NCI-H1930 (cell line): Measurements from ENCODE around the gene SMCO3.
A peak's percentile ranks its signal among the peaks of the same experiment; 100 is the strongest.
"Not testable (repeated sequence)": the region's sequence is repeated elsewhere in the genome, so short reads cannot be mapped to it uniquely, and the experiment has no call there.

Source experiments
- DNase-seq, 2 experiments: peaks; one replicate each; lab custom pipeline; 2025; lab: John Stamatoyannopoulos, UW

Gene SMCO3

GRCh38 chr12:14774906-14775635 is 38.9 kb downstream of the SMCO3 start:
- no peak for DNase-seq

GRCh38 chr12:14774074-14774905 is 39.7 kb downstream of the SMCO3 start:
- DNase-seq: peak; percentile 79 to 84

DNA sequence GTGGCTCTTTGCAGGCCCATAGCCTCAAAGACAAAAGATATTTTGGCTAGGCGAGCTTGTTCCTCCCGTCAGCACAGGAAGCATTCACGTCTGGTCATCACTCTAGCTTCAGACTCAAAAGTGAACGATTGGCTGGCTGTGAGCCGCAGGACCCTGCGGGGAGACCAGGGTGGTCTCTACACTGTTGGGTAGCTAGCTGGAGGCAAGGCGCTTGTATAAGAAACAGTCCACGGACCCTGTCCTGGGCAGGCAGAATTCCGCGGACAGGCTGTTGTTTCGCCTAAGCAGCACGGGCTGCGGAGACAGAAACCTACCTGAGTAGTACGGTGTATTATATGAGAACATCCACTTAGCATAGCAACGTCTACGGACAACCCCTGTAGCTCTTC is 40.3 kb downstream of the SMCO3 start:
- peak in 1 of 2 experiments; percentile 66 for DNase-seq

DNA sequence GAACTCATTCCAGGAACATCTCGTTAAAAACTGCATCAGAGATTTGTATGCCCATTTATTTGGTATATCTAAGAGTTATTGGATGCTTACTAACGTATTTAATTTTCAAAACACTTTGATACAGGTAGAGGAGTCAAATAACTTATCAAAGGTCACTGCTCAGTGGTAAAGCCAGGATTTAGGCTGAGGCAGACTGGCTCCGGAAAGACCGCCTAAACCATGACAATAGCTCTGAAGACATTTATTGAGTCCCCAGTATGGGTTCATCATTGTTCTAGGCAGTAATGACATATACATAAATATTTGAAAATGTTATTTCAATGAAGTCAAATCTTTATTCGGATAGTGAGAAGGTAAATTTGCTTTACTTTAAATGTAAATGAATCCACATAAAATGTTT is 41.0 kb downstream of the SMCO3 start:
- no peak for DNase-seq

DNA sequence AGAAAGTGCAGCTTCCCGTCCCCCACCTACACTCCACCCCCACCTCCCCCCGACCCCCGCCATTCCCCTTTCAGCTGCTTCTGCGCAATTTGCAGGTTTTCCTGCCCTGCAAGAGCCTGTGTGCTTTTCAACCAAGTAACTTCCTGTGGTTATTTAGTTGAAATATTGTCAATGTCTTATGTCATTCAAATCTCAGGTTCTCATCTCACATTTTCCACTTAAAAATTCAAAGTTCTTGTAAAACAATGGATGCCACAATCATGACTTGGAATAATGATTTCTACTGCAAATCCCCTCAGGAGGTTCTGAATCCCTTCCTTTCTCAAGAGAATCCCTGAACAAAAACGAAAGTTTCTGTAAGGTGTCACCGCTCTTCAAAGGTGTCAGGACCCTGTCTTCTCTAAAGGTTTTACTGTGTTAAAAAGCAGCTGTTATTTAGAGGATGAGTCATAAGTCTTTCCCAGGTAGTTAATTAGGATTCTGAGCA is 42.3 kb downstream of the SMCO3 start:
- no peak for DNase-seq

DNA sequence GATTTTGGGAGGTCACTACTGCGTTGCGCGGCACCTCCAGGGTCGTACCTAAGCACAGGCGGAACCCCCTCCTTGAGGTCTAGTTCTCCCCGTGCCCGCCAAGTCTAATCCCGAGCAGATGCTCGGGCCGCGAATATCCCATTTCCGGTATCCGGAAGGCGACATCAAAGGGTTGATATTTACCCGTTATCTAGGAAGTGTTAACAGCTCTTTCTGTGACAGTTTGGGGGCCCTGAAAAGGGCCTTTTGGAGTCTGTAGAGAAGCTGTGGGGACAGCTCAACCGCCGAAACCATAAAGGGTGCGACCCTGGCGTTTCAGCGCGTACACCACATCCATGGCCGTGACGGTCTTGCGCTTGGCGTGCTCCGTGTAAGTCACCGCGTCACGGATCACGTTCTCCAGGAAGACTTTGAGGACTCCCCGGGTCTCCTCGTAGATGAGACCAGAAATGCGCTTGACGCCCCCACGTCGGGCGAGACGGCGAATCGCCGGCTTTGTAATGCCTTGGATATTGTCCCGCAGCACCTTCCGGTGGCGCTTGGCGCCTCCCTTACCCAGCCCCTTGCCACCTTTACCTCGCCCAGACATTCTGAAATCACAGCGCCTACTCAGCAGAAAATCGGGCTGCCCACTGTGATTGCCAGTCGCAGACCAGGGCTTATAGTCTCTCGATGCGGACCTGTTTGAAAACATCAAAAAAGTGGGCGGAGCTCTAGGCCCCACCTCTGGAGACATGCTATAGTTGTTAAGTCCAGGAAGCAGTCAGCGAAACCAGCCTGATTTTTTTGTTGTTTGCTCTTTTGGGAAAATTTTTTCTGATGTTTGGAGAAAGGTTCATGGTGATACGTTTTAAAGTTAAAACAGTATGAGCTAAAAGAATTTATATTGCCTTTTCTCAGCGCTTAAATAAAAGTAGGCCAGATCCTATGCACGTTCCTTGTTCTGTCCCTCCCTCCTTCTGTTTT is 43.2 kb downstream of the SMCO3 start:
- peak; percentile 91 to 96 for DNase-seq

GRCh38 chr12:14769969-14770495 is 44.0 kb downstream of the SMCO3 start:
- DNase-seq: peak; percentile 80 to 83

- DNase-seq: peak; percentile 46 to 56
These were observed 44.5 kb downstream of the SMCO3 start for GRCh38 chr12:14769466-14769968.

DNA sequence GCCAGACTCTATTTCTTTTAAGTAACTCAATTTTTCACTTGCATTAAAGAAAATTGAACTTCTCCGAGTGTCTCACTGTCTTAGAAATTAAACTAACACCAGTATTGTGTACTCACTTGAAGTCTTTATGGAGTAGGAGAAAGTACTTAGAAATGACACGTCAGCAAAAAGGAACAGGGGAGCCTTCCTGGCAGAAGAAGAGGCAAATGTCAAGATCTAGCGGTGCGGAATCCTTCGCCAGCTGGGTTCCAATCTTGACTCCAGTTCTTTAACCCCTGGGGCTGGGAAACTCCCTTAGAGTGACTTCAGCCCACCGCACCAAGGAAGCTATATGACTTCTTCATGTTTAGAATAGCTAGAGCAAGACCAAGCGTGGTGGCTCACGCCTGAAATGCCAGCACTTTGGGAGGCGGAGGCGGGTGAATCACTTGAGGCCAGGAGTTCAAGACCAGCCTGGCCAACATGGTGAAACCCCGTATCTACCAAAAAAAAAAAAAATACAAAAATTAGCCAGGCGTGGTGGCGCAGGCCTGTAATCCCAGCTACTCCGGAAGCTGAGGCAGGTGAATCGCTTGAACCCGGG is 45.1 kb downstream of the SMCO3 start:
- DNase-seq: no peak

DNA sequence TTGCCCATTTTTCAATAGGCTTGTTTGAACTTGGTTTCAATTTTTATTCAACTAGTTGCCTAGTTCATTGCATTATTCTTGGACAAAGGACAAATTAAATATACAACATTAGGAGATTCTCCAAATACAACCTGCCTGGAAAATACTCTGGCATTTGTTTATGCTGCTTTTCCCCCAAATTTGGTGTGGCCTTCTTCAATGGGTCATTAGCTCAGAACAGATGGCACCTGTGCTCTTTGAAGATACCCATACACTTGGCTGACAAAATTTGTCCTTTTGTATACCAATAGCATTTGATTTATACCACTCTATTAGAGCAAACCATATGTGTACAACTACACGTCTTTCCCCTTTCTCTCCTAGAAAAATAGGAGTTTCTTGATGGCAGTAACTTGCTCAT is 46.4 kb downstream of the SMCO3 start:
- DNase-seq: no peak

DNA sequence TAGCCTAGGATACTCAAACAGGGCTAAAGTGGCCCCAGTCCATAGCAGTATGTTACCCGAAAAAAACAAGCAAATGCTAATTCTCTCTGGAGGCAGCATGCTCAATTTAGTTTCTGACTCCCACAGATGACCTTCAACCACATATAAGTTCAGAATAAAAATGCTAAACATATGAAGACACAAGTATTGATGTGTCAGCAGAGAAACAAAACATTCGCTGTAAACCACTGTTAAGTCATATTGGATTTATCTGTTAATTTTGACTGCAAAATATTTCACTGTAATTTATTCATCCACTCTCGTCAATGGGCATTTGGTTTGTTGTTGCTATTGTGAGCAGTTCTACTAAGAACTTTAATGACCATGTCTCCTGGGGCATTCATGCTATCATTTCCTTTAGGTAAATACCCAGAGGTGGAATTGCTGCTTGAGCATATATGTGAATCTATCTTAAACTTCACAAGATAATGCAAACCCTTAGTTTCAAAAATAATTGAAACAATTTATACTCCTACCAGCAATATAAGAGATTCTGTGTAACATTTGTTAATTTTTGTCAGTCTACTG is 47.2 kb downstream of the SMCO3 start:
- DNase-seq: no peak

DNA sequence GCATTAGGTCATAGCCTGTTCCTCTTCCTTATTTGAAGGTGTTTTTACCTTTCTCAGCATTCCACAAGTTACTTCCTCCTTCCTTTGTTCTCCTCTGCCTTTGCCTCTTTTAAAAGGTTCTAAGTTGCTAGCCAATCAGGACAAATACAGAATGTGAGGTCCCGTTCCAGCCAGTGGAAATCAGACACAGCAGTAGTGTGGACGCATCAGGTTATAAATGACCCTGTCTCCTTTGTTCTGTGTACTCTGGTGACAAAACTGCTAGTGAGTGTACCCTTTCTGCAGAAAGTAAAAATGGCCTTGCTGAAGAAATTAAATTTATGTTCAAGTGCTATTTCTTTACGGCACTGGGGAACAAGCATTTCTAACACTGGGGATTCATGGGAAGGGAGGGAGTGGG is 48.0 kb downstream of the SMCO3 start:
- not testable (repeated sequence) for DNase-seq

DNA sequence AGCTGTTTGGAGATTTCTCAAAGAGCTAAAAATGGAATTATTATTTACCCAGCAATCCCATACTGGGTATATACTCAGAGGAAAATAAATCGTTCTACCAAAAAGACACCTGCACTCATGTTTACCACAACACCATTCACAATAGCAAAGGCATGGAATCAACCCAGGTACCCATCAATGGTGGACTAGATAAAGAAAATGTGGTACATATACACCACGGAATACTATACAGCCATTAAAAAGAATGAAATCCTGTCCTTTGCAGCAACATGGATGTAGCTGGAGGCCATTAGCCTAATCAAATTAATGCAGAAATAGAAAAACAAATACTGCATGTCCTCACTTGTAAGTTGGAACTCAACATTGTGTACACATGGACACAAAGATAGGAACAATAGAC is 48.6 kb downstream of the SMCO3 start:
- no peak for DNase-seq

- DNase-seq: not testable (repeated sequence)
These were observed 54.2 kb downstream of the SMCO3 start for GRCh38 chr12:14759711-14760280.

DNA sequence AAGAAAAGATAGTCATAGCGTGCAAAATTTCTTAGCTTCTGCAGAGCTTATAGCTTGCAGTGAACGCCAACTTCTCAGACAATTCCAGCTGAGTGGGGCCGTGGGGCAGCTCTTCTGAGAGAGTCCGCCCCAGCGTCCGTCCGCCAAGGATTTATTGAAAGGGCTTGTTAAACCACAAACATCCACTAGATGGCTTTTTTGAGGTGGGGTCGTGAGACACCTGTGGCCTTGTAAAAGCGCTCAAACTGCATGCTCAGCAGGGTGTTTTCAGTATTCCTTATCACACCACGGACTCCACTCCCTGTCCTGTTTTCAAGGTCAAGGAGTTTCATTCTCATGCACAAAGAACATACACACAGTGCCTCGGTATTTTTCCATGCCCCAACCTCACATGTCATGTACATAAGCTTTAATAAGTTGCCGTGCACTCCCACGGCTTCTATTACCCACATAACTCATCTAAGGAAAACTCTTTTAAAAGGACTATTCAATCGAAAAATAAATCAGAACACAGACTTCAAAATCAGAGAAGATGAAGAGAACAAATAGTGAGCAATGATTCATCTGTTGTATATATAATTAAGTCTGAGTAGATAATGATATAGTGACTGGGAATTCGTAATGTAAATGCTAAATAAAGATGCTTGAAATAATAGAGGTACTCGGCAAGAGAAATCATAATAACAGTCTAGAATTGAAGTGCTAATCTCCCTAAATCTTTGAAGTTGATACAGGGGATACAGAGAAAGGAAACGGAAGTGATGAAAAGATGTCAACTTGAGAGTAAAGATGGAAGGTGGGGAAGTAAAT is 57.4 kb downstream of the SMCO3 start:
- no peak for DNase-seq
